Smooth muscle cell (in vitro differentiated cells): ENCODE measurements around the gene CDK17. TPM values are rescaled to one million over a fixed set of nuclear protein-coding genes. Genes with fewer than 3 reads are reported as not detected.

ENCODE experiments used
- DNase-seq: peaks from one replicate; lab custom pipeline; 2025; ENCODE audit not compliant: unreplicated experiment; lab: John Stamatoyannopoulos, UW
- H2AFZ ChIP-seq: fragments of 200-600 bp; sonication (generic); 2 replicates; pipeline ENCODE4 v1.6.0; 2016; ENCODE audit warnings: antibody characterized with exemption, low read depth, mild to moderate bottlenecking
- H3F3A ChIP-seq: fragments of 200-600 bp; sonication (generic); 2 replicates; pipeline ENCODE4 v1.6.0; 2017; ENCODE audit warnings: antibody characterized with exemption, low read depth
- H3K27ac ChIP-seq: fragments of 200-600 bp; sonication (generic); 2 replicates; pipeline ENCODE4 v1.5.1; 2016; ENCODE audit warnings: low read depth, mild to moderate bottlenecking
- H3K27me3 ChIP-seq: fragments of 200-600 bp; sonication (generic); 2 replicates; pipeline ENCODE4 v1.6.1; 2016; ENCODE audit warnings: low read depth, mild to moderate bottlenecking
- H3K36me3 ChIP-seq: fragments of 200-600 bp; sonication (generic); 2 replicates; pipeline ENCODE4 v1.5.1; 2016; ENCODE audit warnings: low read depth
- H3K4me1 ChIP-seq: fragments of 200-600 bp; sonication (generic); 2 replicates; pipeline ENCODE4 v1.5.1; 2016; ENCODE audit warnings: low read depth
- H3K4me2 ChIP-seq: fragments of 200-600 bp; sonication (generic); 2 replicates; pipeline ENCODE4 v1.6.0; 2016; ENCODE audit warnings: mild to moderate bottlenecking
- H3K4me3 ChIP-seq: fragments of 200-600 bp; sonication (generic); 2 replicates; pipeline ENCODE4 v1.5.1; 2016; ENCODE audit warnings: mild to moderate bottlenecking
- H3K79me2 ChIP-seq: fragments of 200-600 bp; sonication (generic); 2 replicates; pipeline ENCODE4 v1.6.0; 2016; ENCODE audit warnings: low read depth, mild to moderate bottlenecking
- H3K9ac ChIP-seq: fragments of 200-600 bp; sonication (generic); 2 replicates; pipeline ENCODE4 v1.6.0; 2016; ENCODE audit warnings: low read depth
- H3K9me3 ChIP-seq: fragments of 200-600 bp; sonication (generic); replicated peaks from 2 replicates; pipeline ENCODE4 v1.5.1; 2016; ENCODE audit warnings: low read depth
- H4K20me1 ChIP-seq: fragments of 200-600 bp; sonication (generic); 2 replicates; pipeline ENCODE4 v1.6.0; 2016; ENCODE audit warnings: low read depth
- CTCF ChIP-seq: fragments of 200-600 bp; sonication (generic); IDR thresholded peaks from 2 replicates; pipeline ENCODE4 v1.5.1; 2017; ENCODE audit warnings: borderline replicate concordance, mild to moderate bottlenecking, antibody characterized with exemption; ENCODE audit not compliant: insufficient read depth, poor library complexity, severe bottlenecking
- WGBS: methylation state at CpG from one replicate; pipeline ENCODE4 v1.1.7; 2016; ENCODE audit warnings: low lambda C conversion rate; 5-methylcytosine and 5-hydroxymethylcytosine counted together
- polyA plus RNA-seq: library from polyadenylated mRNA; unstranded; fragments of >200 nt; fragmentation: Nextera tagmentation; extraction: Ambion mirVana; gene quantifications from 2 replicates; pipeline ENCODE4 v1.2.1, GENCODE V29; 2016
- total RNA-seq: library from RNA; depleted of rRNA; stranded (reverse); fragments of >200 nt; gene quantifications from 2 replicates; pipeline ENCODE4 v1.2.3, GENCODE V29; 2014

CDK17 gene
- total and polyA plus RNA-seq, 2 experiments from 2014 or later: 16.0 to 49.8 TPM

- Histone ChIP-seq H3K4me2 (no peak overlapping the region), H3K27me3 (no peaks in the 10 kb centered on the region), H4K20me1 (peaks cover 17% of the 10 kb centered on the region), H2AFZ (no peak overlapping the region), H3K36me3 (peaks cover 5% of the 10 kb centered on the region), H3K9me3 (no peaks in the 10 kb centered on the region), H3K4me1 (peaks cover 5% of the 10 kb centered on the region), H3F3A (no peaks in the 10 kb centered on the region), H3K9ac (no peak overlapping the region), H3K79me2 (peaks cover 57% of the 10 kb centered on the region), H3K27ac (no peak overlapping the region), H3K4me3 (no peak overlapping the region)
- no peak for DNase-seq
- 87% methylated on average over 1 of the region's 1 CpG for WGBS
- TF ChIP-seq CTCF: no peak
Observed at GRCh38 chr12:96308881-96309280, 91.4 kb downstream of the CDK17 start.

GRCh38 chr12:96305665-96306064, 94.6 kb downstream of the CDK17 start:
- Histone ChIP-seq H3K36me3 (peaks cover 4% of the 10 kb centered on the region), H3K4me3 (no peak overlapping the region), H3K9ac (no peak overlapping the region), H3K9me3 (no peaks in the 10 kb centered on the region), H3K27ac (no peak overlapping the region), H4K20me1 (peaks cover 24% of the 10 kb centered on the region), H3K27me3 (no peaks in the 10 kb centered on the region), H3K79me2 (peaks cover 41% of the 10 kb centered on the region), H2AFZ (no peak overlapping the region), H3K4me1 (peaks cover 29% of the 10 kb centered on the region), H3F3A (no peaks in the 10 kb centered on the region), H3K4me2 (no peak overlapping the region)
- DNase-seq: no peak
- no peak for TF ChIP-seq CTCF
- WGBS: 92% methylated on average over 3 of the region's 3 CpGs

- H3F3A ChIP-seq: no peaks in the 10 kb centered on the region
Observed at GRCh38 chr12:96303653-96304052, 96.6 kb downstream of the CDK17 start.

More at GRCh38 chr12:96303653-96304052, 96.6 kb downstream of the CDK17 start:
- no peak overlapping the region for H3K9ac ChIP-seq
- H3K27ac ChIP-seq: no peak overlapping the region
- peaks cover 19% of the 10 kb centered on the region for H4K20me1 ChIP-seq
- no peak overlapping the region for H2AFZ ChIP-seq
- H3K4me2 ChIP-seq: no peak overlapping the region
- no peak for DNase-seq
- H3K9me3 ChIP-seq: no peaks in the 10 kb centered on the region
- H3K79me2 ChIP-seq: peaks cover 28% of the 10 kb centered on the region
- H3K4me3 ChIP-seq: no peak overlapping the region
- peaks cover 29% of the 10 kb centered on the region for H3K4me1 ChIP-seq
- no peaks in the 10 kb centered on the region for H3K27me3 ChIP-seq
- peaks cover 6% of the 10 kb centered on the region for H3K36me3 ChIP-seq
- TF ChIP-seq CTCF: no peak
